Activated CD4-positive, alpha-beta T cell treated with anti-CD3 and anti-CD28 coated beads, Interleukin-2, amount 10 ng/mL, durations not matched to agents 24 days and 14 days (primary cell): ENCODE measurements around the gene VSIG2. TPM values are rescaled to one million over a fixed set of nuclear protein-coding genes. Genes with fewer than 3 reads are reported as not detected.

Source experiments
- DNase-seq: peaks from one replicate; pipeline ENCODE4 v3.0.0; 2022
- H3K27ac Mint-ChIP-seq: one replicate; pipeline ENCODE4 v1.8.0; 2022; ENCODE audit warnings: mild to moderate bottlenecking, mixed read lengths
- H3K27me3 Mint-ChIP-seq: one replicate; pipeline ENCODE4 v1.8.0; 2022; ENCODE audit warnings: mixed read lengths
- H3K36me3 Mint-ChIP-seq: one replicate; pipeline ENCODE4 v1.8.0; 2022; ENCODE audit warnings: low read depth, mild to moderate bottlenecking, mixed read lengths
- H3K4me1 Mint-ChIP-seq: one replicate; pipeline ENCODE4 v1.8.0; 2021; ENCODE audit warnings: mixed read lengths
- H3K4me3 Mint-ChIP-seq: one replicate; pipeline ENCODE4 v1.8.0; 2022; ENCODE audit warnings: mild to moderate bottlenecking, moderate library complexity, mixed read lengths
- H3K9me3 Mint-ChIP-seq: one replicate; pipeline ENCODE4 v1.8.0; 2021; ENCODE audit warnings: mixed read lengths
- intact Hi-C: fragments of 100-400 bp; cut with micrococcal nuclease; formaldehyde crosslinking; loops from one replicate; pipeline ENCODE4 v1.15.1; 2023
- total RNA-seq: library from RNA; stranded (reverse); gene quantifications from 2 replicates; pipeline ENCODE4 v1.2.3, GENCODE V29; 2022

VSIG2 gene
- total RNA-seq, 1 donor from 2014 or later, result 0.23 TPM

DNA sequence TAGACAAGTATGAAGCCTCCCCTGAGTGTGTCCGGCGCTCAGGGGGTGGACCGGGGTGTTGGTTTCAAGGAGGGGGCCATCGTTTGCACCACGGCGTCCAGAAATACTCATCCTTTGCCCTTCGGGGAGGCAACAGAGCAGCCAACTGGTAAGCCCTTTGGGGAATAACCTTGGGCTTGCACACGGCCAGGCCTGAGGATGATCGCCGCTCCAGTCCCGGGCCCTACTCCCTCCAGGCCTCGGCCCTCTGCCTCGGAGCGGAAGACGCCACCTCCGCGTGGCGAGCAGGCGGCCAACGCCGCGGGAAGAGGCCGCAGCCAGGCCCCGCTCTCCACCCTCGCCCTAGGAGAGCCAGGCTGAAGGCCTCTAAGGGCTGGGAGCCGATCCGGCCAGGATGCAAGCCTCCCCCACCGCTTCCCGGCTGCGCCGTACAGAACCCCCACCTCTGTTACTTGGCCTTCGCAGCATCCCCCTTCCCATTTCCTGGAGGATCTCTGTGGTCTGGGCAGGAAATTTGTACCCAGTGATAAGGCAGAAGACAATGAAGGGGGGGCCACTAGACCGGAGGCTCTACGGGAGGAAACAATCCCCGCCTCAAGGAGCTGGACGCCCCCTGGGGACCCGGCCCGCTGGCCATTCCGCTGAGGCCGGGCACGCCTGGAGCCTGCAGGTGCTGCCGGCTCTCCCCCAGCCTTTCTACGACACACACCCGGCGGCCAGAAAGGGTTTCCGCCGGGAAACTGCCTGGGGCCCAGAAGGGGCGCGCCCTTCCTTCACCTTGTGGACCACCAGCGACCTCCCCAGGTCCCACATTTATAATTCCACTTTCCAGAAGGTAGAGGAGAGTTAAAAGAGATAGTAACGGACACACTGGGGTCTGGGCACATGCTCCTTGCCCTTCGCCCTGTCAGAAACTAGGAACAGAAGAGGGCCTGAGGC lies 7.5 kb upstream of the VSIG2 start:
- Mint-ChIP-seq H3K27ac (no peak overlapping the region), H3K4me3 (no peak overlapping the region), H3K36me3 (peaks cover 2% of the 10 kb centered on the region), H3K4me1 (peaks cover 12% of the 10 kb centered on the region), H3K27me3 (peaks cover 45% of the 10 kb centered on the region), H3K9me3 (no peaks in the 10 kb centered on the region)
- no peak for DNase-seq
- intact Hi-C loops, result loop anchor here (2.0 to 10.0 kb wide), 2 partner anchors 107 to 405 kb away; partner anchors contain the start of gene PKNOX2

DNA sequence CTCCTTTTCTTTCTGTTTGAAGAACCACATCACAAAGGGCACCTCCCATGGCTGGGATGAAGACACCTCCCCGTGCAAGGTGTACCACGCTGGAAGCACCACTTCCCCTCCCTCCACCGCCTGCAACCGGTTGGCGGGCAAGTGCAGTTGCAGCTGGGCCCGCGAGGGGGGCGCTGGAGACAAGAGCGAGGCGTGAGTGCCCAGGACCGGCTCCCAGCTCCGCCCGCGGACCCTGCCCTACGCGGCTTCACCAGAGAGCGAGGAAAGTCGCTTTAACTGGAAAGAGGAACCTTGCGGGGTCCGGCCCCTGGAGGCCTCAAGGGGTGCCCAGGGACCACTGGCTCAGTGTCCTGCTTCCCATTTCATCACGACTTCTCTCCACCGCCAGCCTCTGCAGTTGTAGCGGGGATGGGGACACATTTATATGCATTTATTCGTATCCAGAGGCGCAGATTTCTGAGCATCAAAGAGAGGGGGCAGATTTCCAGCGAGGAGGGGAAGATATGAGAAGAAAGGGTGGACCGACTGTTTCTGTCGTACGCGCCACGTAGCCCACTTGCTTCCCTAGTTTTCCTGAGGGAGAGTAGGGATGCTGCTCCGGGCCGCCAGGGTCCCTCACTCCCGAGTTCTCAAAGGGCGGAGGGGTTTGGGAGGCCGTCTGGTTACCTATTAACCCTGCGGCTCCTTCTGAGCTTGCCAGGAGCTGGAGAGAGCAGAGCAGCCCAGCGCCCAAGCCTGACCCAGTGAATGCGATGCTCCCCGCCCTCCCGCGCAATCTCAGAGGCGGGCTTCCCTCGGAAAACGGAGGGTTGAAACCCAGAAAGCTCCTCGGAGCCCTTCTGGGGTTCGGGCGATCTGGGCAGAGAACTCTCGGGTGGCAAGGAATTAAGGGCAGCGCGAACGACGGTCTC lies 6.6 kb upstream of the VSIG2 start:
- Mint-ChIP-seq H3K27ac (no peak overlapping the region), H3K27me3 (peaks cover 45% of the 10 kb centered on the region), H3K4me1 (peaks cover 12% of the 10 kb centered on the region), H3K9me3 (no peaks in the 10 kb centered on the region), H3K4me3 (peak overlapping the region; percentile 80), H3K36me3 (peaks cover 2% of the 10 kb centered on the region)
- peak; percentile 92 for DNase-seq
- intact Hi-C loops, result loop anchor here (1.0 to 10.0 kb wide), 4 partner anchors 79 to 406 kb away; partner anchors contain the start of genes PKNOX2, SIAE and SPA17

DNA sequence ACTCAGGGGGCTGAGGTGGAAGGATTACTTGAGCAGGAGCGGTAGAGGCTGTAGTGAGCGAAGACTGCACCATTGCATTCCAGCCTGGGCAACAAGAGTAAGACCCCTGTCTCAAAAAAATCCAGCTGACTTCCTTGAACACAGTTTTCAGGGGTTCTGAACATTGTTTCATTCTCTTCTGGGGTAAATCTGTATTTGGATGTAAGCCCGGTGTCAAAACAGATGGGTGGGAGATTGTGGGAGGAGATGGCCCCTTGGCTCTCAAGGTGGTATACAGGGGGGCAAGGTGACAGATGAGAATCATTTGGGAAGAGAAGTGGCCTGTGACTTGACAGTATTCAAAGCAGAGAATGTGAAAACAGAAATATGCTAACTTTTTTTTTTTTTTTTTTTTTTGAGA lies 5.3 kb upstream of the VSIG2 start:
- Mint-ChIP-seq H3K27me3 (peaks cover 45% of the 10 kb centered on the region), H3K4me1 (peaks cover 10% of the 10 kb centered on the region), H3K9me3 (no peaks in the 10 kb centered on the region), H3K27ac (no peak overlapping the region), H3K4me3 (no peak overlapping the region), H3K36me3 (peaks cover 2% of the 10 kb centered on the region)
- intact Hi-C loops, result loop anchor here (10.0 kb wide), 1 partner anchor 407 kb away; the partner anchor contains the start of gene PKNOX2
- DNase-seq, result no peak

DNA sequence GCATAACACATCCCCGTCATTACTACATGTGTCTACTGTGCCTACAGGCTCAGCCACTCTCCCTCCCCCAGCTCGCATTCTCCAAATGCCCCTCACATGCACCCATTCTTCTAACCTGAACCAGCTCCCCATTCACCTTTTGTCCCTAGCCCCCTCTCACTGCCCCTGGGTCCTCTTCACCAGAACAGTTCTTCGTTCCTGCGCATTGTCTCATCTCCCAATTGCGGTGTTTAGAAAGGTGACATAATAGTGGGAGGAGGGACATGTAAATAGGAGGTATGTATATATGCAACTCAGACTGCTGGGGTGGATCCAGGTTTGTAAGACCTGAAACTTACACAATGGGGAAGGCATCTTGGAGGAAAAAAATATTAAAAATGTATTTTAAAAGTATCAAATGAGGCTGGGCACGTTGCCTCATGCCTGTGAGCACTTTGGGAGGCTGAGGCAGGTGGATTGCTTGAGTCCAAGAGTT lies 4.7 kb upstream of the VSIG2 start:
- H3K4me1 Mint-ChIP-seq, result peaks cover 10% of the 10 kb centered on the region
- no peaks in the 10 kb centered on the region for H3K9me3 Mint-ChIP-seq
- no peak overlapping the region for H3K27ac Mint-ChIP-seq
- H3K4me3 Mint-ChIP-seq, result no peak overlapping the region
- H3K36me3 Mint-ChIP-seq, result peaks cover 2% of the 10 kb centered on the region
- DNase-seq, result no peak
- intact Hi-C loops, result loop anchor here (10.0 kb wide), 1 partner anchor 408 kb away; the partner anchor contains the start of gene PKNOX2
- peaks cover 45% of the 10 kb centered on the region for H3K27me3 Mint-ChIP-seq

DNA sequence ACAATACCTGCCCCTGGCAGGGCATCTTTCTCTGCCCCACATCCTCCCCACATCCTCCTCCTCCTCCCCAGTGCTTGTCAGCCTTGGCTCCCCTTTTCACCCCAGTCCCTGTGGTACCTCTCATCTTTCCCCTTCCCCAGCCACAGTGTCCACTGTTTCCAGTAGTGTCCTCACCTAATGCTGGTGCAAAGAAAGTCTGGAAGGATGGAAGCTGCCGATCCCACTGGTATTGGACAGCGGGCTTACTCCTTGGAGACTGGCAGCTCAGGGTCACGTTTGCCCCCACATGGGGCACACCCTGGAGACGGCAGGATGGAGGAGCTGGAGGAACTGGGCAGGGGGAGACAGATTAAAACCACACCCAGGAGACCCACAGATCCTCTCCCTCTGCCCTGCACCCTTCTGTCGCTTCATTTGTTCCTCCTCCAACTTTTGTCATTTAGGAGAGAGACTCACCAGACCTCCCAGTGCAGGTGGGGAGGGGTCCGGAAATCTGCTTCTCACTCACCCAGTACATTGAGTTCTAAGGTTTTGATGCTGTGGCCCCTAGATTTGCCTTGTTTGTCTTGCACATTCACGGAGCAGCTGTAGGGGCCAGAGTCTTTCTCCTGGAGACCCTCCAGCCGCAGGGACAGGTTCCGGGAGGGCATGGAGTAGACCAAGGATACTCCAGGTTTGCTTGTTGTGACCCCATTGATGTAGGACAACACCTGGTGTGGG lies 4.1 kb upstream of the VSIG2 start:
- Mint-ChIP-seq H3K4me1 (peaks cover 7% of the 10 kb centered on the region), H3K27me3 (peaks cover 40% of the 10 kb centered on the region), H3K27ac (no peak overlapping the region), H3K4me3 (no peak overlapping the region), H3K9me3 (no peaks in the 10 kb centered on the region), H3K36me3 (peaks cover 2% of the 10 kb centered on the region)
- intact Hi-C loops, result loop anchor here (10.0 kb wide), 1 partner anchor 409 kb away; the partner anchor contains the start of gene PKNOX2
- peak; percentile 47 for DNase-seq

DNA sequence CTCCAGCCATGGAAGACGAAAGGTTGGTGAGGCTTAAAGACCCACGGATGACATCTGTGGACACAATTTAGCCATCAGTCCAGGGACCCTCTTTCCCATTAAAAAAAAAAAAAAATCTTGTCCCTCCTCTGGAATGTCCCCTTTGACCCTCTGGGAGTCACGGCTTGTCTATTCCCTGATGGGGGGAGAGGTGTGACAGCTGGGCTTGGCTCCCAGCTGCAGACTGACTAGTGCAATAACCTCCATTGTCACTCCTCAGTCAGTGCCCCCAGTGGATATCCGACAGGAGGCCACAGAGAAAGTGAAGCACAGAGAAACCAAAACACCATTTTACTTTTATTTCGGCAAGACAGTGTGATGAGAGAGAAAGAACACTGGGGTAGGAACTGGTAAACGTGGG lies 2.7 kb upstream of the VSIG2 start:
- H3K27me3 Mint-ChIP-seq, result peaks cover 31% of the 10 kb centered on the region
- intact Hi-C loops, result loop anchor here (10.0 kb wide), 1 partner anchor 410 kb away; the partner anchor contains the start of gene PKNOX2
- no peak for DNase-seq
- H3K4me1 Mint-ChIP-seq, result peaks cover 12% of the 10 kb centered on the region
- H3K9me3 Mint-ChIP-seq, result no peaks in the 10 kb centered on the region
- H3K27ac Mint-ChIP-seq, result no peak overlapping the region
- H3K36me3 Mint-ChIP-seq, result peaks cover 2% of the 10 kb centered on the region
- no peak overlapping the region for H3K4me3 Mint-ChIP-seq

DNA sequence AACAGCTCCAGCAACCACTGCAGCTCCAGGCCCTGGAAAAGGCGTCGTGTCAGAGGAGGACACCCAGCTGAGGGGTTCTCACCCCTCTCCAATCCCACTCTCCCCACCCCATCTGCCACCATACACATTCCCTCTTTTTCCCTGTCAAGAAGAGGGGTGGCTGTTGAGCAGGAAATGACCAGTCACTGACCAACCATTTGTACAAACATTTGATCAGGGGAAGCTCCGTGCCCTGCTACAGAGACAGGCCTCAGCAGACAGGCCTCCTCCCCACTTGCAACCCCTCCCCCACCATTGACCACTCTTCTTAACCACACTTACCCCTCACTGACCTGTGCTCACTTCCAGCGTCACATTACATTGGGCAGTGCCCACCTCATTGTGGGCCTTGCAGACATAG lies 2.3 kb upstream of the VSIG2 start:
- no peak overlapping the region for H3K4me3 Mint-ChIP-seq
- H3K27me3 Mint-ChIP-seq, result peaks cover 30% of the 10 kb centered on the region
- H3K4me1 Mint-ChIP-seq, result peaks cover 15% of the 10 kb centered on the region
- peaks cover 2% of the 10 kb centered on the region for H3K36me3 Mint-ChIP-seq
- H3K9me3 Mint-ChIP-seq, result no peaks in the 10 kb centered on the region
- H3K27ac Mint-ChIP-seq, result no peak overlapping the region
- intact Hi-C loops, result loop anchor here (10.0 kb wide), 1 partner anchor 410 kb away; the partner anchor contains the start of gene PKNOX2
- no peak for DNase-seq

DNA sequence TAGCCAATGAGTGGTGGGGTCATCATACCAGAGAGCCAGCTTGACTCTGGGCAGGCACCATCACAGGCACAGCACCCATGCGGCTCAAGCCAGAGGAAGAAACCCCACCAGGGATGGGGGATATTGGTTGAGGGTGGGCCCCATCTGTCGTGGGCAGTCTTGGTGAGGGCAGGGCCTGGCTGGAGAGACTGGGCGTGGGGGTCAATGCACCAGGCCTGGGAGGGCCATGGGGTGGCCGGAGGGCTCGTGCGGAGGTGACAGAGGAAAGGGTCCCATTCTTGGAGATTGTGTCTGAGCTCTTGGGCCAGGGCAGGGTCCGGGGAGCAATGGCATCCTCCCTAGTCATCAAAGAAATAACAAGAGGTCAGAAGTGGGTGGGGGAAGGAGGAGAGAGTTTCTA lies 1.6 kb upstream of the VSIG2 start:
- H3K4me3 Mint-ChIP-seq, result no peak overlapping the region
- intact Hi-C loops, result loop anchor here (10.0 kb wide), 1 partner anchor 411 kb away; the partner anchor contains the start of gene PKNOX2
- H3K27me3 Mint-ChIP-seq, result peaks cover 26% of the 10 kb centered on the region
- H3K36me3 Mint-ChIP-seq, result peaks cover 2% of the 10 kb centered on the region
- no peak for DNase-seq
- H3K9me3 Mint-ChIP-seq, result no peaks in the 10 kb centered on the region
- H3K4me1 Mint-ChIP-seq, result peaks cover 17% of the 10 kb centered on the region
- no peak overlapping the region for H3K27ac Mint-ChIP-seq

DNA sequence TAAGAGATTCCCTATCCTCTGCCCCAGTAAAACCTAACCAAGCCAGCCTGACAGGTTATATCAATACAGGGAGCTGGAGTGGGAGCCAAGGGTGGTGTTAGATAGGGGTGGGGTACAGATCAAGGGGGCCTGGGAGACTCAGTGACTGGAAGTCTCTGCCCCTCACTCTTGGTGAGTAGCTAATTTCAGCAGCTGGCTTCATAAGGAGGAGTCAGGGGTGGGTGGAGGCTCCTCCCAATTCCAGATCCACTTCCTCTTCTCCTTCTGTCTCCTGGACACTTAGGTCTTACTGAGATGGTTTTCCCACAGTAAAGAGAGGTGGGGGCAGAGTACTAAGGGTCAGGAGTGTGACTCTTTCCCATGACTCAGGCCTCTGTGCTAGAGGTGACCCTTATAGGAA lies 1.1 kb upstream of the VSIG2 start:
- no peaks in the 10 kb centered on the region for H3K36me3 Mint-ChIP-seq
- H3K27me3 Mint-ChIP-seq, result peaks cover 22% of the 10 kb centered on the region
- no peak overlapping the region for H3K4me3 Mint-ChIP-seq
- H3K9me3 Mint-ChIP-seq, result no peaks in the 10 kb centered on the region
- no peak overlapping the region for H3K27ac Mint-ChIP-seq
- peaks cover 17% of the 10 kb centered on the region for H3K4me1 Mint-ChIP-seq
- intact Hi-C loops, result loop anchor here (10.0 kb wide), 1 partner anchor 412 kb away; the partner anchor contains the start of gene PKNOX2
- no peak for DNase-seq

DNA sequence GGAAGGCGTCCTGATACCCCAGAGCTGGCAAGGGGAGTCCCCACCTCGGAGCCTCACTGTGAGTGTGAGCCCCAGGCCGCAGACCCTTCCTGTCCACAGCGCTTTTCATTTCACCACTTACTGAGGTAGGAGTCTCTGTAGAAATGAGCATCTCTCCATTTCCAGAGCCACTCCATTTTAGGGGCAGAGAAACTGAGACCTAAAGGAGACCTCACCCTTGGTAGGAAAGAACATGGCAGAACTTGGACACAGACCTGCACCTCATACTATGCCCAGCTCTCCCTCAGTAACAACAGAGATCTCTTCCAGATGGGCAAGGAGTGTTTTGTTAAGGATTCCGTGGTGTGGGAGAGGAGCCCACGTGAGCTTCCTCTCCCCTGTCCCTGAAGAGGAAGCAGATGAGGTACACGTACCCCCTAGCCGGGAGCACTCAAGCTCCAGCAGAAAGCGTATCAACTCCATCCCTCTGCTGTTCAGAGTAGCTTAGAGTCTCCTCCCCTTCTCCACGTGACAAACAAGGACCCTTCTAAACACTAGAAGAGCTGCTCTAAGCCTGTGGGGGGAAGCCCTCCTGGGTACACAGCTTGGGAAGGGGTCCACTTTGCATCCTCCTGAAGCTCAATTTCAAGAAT lies 532 bp upstream of the VSIG2 start:
- Mint-ChIP-seq H3K27ac (no peak overlapping the region), H3K27me3 (peaks cover 16% of the 10 kb centered on the region), H3K4me3 (no peak overlapping the region), H3K9me3 (no peaks in the 10 kb centered on the region), H3K4me1 (peaks cover 18% of the 10 kb centered on the region), H3K36me3 (no peaks in the 10 kb centered on the region)
- no peak for DNase-seq
- intact Hi-C loops, result loop anchor here (10.0 kb wide), 1 partner anchor 412 kb away; the partner anchor contains the start of gene PKNOX2

DNA sequence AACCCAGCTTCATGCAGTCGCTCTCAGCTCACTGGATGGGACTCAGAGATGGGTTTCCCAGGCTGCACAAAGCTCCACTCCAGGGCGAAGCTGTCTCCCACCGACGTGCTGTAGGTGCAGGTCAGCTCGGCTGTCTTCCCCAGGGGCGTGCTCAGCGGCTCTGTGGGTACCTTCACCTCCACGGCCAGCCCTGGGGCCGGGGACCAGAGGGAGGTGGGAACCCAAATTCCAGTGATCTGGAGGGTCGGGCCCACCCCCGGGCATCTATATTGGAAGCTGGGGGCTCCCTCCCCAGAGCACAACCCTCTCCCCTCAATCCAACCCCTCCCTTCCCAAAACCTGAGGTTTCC lies 689 bp downstream of the VSIG2 start:
- no peaks in the 10 kb centered on the region for H3K9me3 Mint-ChIP-seq
- peaks cover 8% of the 10 kb centered on the region for H3K27me3 Mint-ChIP-seq
- no peaks in the 10 kb centered on the region for H3K36me3 Mint-ChIP-seq
- H3K27ac Mint-ChIP-seq, result no peak overlapping the region
- H3K4me1 Mint-ChIP-seq, result peaks cover 27% of the 10 kb centered on the region
- DNase-seq, result no peak
- intact Hi-C loops, result loop anchor here (10.0 kb wide), 1 partner anchor 413 kb away; the partner anchor contains the start of gene PKNOX2
- no peak overlapping the region for H3K4me3 Mint-ChIP-seq

DNA sequence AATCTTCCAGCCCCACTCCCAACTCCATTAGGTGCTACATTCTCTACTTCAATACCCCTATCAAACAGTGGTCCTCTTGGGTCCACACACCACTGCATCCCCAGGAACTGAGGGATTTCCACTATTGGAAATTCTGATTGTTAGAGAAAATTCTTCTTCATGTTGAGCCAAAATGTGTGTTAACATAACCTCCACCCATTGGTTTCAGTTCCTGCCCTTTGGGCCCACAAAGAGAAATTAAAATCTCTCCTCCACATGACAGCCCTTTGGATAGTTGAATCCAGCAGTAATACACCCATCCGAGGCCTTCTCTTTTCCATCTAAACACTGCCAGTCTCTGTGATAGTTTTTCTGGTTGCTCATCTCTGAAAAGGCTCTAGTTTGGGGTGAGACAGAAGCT lies 2.1 kb downstream of the VSIG2 start:
- Mint-ChIP-seq H3K36me3 (no peaks in the 10 kb centered on the region), H3K4me3 (no peak overlapping the region), H3K9me3 (no peaks in the 10 kb centered on the region), H3K27ac (no peak overlapping the region), H3K4me1 (peaks cover 32% of the 10 kb centered on the region), H3K27me3 (peaks cover 7% of the 10 kb centered on the region)
- no peak for DNase-seq
- intact Hi-C loops, result loop anchor here (5.0 to 10.0 kb wide), 2 partner anchors 202 to 415 kb away; partner anchors contain the start of genes CCDC15 and PKNOX2
